ENCODE data around the gene GPR32.
A peak's percentile ranks its signal among the peaks of the same experiment; 100 is the strongest.
"Not testable (repeated sequence)": the region's sequence is repeated elsewhere in the genome, so short reads cannot be mapped to it uniquely, and the experiment has no call there.

The GPR32 gene

GRCh38 chr19:50804420-50805272 lies 34.4 kb downstream of the GPR32 start:
- DNase-seq: peak; percentile 98

GRCh38 chr19:50808856-50809255 lies 38.6 kb downstream of the GPR32 start:
- no peak for DNase-seq

- DNase-seq: not testable (repeated sequence)
Observed at GRCh38 chr19:50811622-50812238, 41.5 kb downstream of the GPR32 start.

- DNase-seq: no peak
Observed at GRCh38 chr19:50812474-50812873, 42.2 kb downstream of the GPR32 start.

GRCh38 chr19:50814883-50815282 lies 44.6 kb downstream of the GPR32 start:
- DNase-seq: no peak

GRCh38 chr19:50815439-50815838 lies 45.2 kb downstream of the GPR32 start:
- no peak for DNase-seq

GRCh38 chr19:50817941-50818858 lies 47.9 kb downstream of the GPR32 start:
- peak; percentile 64 for DNase-seq

- no peak for DNase-seq
Observed at GRCh38 chr19:50818859-50819472, 48.7 kb downstream of the GPR32 start.

GRCh38 chr19:50819636-50820035 lies 49.4 kb downstream of the GPR32 start:
- no peak for DNase-seq

- no peak for DNase-seq
Observed at GRCh38 chr19:50820086-50820485, 49.8 kb downstream of the GPR32 start.

- no peak for DNase-seq
Observed at GRCh38 chr19:50820549-50821247, 50.4 kb downstream of the GPR32 start.

GRCh38 chr19:50821248-50821612 lies 51.0 kb downstream of the GPR32 start:
- DNase-seq: no peak

All from activated CD4-positive, CD25-positive, alpha-beta regulatory T cell treated with anti-CD3 and anti-CD28 coated beads, Interleukin-2, amount 50 U/mL, for 72 hours (primary cell).